ENCODE measurements around the gene ANKRD9.

ANKRD9 gene

GRCh38 chr14:102479107-102479506 lies 30.5 kb downstream of the ANKRD9 start:
- DNase-seq (ENCODE audit: low read depth in 2 of 2, low spot score in 1 of 2), result no peak

- no peak for DNase-seq (ENCODE audit: low read depth in 2 of 2, low spot score in 1 of 2)
These were observed 34.6 kb downstream of the ANKRD9 start for GRCh38 chr14:102474934-102475333.

- DNase-seq (ENCODE audit: low read depth in 2 of 2, low spot score in 1 of 2), result no peak
These were observed 36.0 kb downstream of the ANKRD9 start for GRCh38 chr14:102473559-102473958.

GRCh38 chr14:102472791-102473150 lies 36.8 kb downstream of the ANKRD9 start:
- no peak for DNase-seq (ENCODE audit: low read depth in 2 of 2, low spot score in 1 of 2)

- DNase-seq (ENCODE audit: low read depth in 2 of 2, low spot score in 1 of 2), result no peak
These were observed 37.4 kb downstream of the ANKRD9 start for GRCh38 chr14:102471921-102472790.

GRCh38 chr14:102469261-102469660 lies 40.3 kb downstream of the ANKRD9 start:
- DNase-seq (ENCODE audit: low read depth in 2 of 2, low spot score in 1 of 2), result no peak

GRCh38 chr14:102464846-102465341 lies 44.7 kb downstream of the ANKRD9 start:
- DNase-seq (ENCODE audit: low read depth in 2 of 2, low spot score in 1 of 2), result no peak

GRCh38 chr14:102464006-102464405 lies 45.6 kb downstream of the ANKRD9 start:
- no peak for DNase-seq (ENCODE audit: low read depth in 2 of 2, low spot score in 1 of 2)

GRCh38 chr14:102462391-102462790 lies 47.2 kb downstream of the ANKRD9 start:
- DNase-seq (ENCODE audit: low read depth in 2 of 2, low spot score in 1 of 2), result no peak

- DNase-seq (ENCODE audit: low read depth in 2 of 2, low spot score in 1 of 2), result no peak
These were observed 47.9 kb downstream of the ANKRD9 start for GRCh38 chr14:102461490-102462338.

GRCh38 chr14:102457509-102457908 lies 52.1 kb downstream of the ANKRD9 start:
- DNase-seq (ENCODE audit: low read depth in 2 of 2, low spot score in 1 of 2), result no peak

GRCh38 chr14:102454711-102455110 lies 54.9 kb downstream of the ANKRD9 start:
- DNase-seq (ENCODE audit: low read depth in 2 of 2, low spot score in 1 of 2), result no peak

GRCh38 chr14:102452302-102452701 lies 57.3 kb downstream of the ANKRD9 start:
- DNase-seq (ENCODE audit: low read depth in 2 of 2, low spot score in 1 of 2), result no peak
